ENCODE results near the gene KRTAP10-10.

Gene KRTAP10-10

GRCh38 chr21:44614961-44615391 lies 22.2 kb upstream of the KRTAP10-10 start:
- TF ChIP-seq GATA2 (IDR thresholded peaks at IDR 0.05; ENCODE audit: low read depth, low read length) (no peak), GATA3 (IDR thresholded peaks at IDR 0.05; ENCODE audit: low read depth, low read length) (no peak)

DNA sequence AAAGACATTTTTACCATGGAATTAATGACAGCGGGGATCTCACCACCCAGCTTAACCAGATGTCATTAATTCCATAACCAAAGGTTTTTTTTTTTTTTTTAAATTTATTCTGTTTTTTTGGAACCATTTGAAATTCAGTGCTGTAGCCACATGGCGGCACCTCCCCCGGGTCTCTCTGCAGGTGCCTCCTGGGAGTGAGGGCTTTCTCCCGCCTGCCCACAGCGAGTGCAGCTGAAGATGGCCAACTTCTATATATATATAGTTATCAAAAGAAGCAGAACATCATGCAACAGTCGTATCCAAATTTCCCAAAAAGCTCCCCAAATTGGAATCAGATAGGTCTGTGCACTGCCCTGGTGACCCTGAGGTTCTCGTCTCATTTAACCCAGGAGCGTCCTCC lies 21.7 kb upstream of the KRTAP10-10 start:
- TF ChIP-seq GATA2 (IDR thresholded peaks at IDR 0.05; ENCODE audit: low read depth, low read length) (no peak), GATA3 (IDR thresholded peaks at IDR 0.05; ENCODE audit: low read depth, low read length) (no peak)

GRCh38 chr21:44615911-44616590 lies 21.1 kb upstream of the KRTAP10-10 start:
- no peak for TF ChIP-seq GATA2 (IDR thresholded peaks at IDR 0.05; ENCODE audit: low read depth, low read length)
- no peak for TF ChIP-seq GATA3 (IDR thresholded peaks at IDR 0.05; ENCODE audit: low read depth, low read length)

DNA sequence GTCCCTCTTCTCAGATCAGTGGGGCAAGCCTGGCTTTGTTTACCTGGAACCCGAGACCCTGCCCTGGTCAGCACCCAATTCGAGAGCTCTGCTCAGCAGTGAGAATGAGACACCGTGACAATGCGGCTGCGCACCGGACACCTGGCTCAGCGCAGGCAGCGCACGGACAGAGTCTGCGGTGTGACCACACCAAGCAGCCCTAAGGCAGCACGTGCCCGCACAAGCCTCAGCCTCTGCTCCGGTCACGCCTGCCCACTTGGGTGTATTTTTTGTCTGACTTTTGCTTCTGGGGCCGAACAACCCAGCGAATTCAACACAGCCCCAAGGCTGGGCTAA lies 20.6 kb upstream of the KRTAP10-10 start:
- TF ChIP-seq GATA2 (IDR thresholded peaks at IDR 0.05; ENCODE audit: low read depth, low read length) (no peak), GATA3 (IDR thresholded peaks at IDR 0.05; ENCODE audit: low read depth, low read length) (no peak)

- TF ChIP-seq GATA2 (IDR thresholded peaks at IDR 0.05; ENCODE audit: low read depth, low read length) (no peak), GATA3 (IDR thresholded peaks at IDR 0.05; ENCODE audit: low read depth, low read length) (no peak)
These were observed 20.1 kb upstream of the KRTAP10-10 start for GRCh38 chr21:44617071-44617501.

DNA sequence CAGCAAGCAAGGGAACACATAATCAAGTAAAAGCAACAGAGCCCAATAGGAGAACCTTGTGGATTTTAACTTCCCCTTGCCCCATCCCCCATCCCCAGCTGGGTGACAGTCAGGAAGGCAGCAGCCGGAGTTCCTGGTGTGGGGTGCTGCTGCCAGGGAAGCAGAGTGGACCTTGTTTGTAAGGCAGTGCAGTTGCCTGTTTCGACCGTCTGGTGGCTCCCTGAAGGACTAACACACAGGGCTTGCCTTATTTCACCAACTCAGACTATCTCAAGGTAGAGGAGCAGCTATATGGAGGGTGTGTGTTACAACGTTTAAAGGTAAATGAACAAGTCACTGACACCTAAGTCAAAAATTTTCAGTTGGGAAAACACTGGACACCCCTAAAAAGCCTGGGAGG lies 18.7 kb upstream of the KRTAP10-10 start:
- TF ChIP-seq GATA3 (IDR thresholded peaks at IDR 0.05; ENCODE audit: low read depth, low read length) (no peak), GATA2 (IDR thresholded peaks at IDR 0.05; ENCODE audit: low read depth, low read length) (no peak)

DNA sequence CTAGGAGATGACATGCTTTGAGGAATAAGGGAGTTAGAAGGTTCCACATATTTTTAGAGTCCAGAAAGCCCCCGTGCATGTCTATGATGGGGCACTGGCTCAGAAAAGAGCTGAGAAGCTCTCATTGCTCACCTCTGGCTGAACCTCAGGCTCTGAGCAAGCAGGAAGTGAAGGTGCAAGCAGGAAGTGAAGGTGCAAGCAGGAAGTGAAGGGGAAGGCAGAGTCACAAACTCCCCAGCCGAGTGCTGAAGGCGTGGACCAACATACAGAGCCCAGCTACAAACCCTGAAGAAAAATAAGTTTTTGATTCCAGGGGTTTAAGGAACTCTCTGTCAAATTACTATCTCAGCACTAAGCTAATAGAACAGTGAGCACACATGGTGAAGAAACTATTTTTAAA lies 18.2 kb upstream of the KRTAP10-10 start:
- TF ChIP-seq GATA2 (IDR thresholded peaks at IDR 0.05; ENCODE audit: low read depth, low read length) = no peak
- no peak for TF ChIP-seq GATA3 (IDR thresholded peaks at IDR 0.05; ENCODE audit: low read depth, low read length)

DNA sequence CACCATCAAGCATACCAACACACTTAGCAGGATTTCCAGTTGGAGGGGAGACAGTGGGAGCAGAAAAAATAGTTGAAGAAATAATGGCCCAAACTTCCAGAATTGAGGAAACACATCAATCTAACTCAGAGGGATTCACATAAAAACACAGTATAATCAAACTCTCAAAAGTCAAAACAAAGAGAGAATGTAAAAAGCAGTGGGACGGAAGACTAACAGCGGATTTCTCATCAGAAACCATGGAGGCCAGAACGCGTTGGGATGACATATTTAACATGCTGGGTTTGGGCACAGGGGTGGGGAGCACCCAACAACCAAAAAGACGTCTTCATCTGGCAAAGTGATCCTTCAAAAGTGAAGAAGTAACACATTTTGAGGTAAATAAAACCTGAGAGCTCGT lies 17.3 kb upstream of the KRTAP10-10 start:
- no peak for TF ChIP-seq GATA3 (IDR thresholded peaks at IDR 0.05; ENCODE audit: low read depth, low read length)
- no peak for TF ChIP-seq GATA2 (IDR thresholded peaks at IDR 0.05; ENCODE audit: low read depth, low read length)

GRCh38 chr21:44623575-44623974 lies 13.6 kb upstream of the KRTAP10-10 start:
- no peak for TF ChIP-seq GATA2 (IDR thresholded peaks at IDR 0.05; ENCODE audit: low read depth, low read length)
- no peak for TF ChIP-seq GATA3 (IDR thresholded peaks at IDR 0.05; ENCODE audit: low read depth, low read length)

DNA sequence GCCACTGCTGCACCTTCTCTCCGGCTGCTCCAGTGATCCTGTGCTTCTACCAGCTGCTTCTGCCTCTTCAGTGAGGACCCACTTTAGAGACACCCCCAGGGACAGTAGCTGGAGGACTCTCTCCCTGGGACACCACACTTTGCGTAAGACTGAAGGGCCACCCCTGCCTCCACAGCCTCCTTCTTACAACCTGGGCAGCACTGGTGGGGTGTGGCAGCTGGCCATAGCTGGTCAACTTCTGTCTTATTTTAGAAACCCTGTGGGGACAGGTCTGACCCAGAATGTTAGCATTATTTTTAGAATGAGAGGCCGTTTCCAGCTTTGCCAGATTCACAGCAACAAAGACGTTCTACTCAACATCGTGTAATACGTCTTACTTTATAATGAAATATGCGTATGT lies 11.4 kb upstream of the KRTAP10-10 start:
- TF ChIP-seq GATA3 (IDR thresholded peaks at IDR 0.05; ENCODE audit: low read depth, low read length) (no peak), GATA2 (IDR thresholded peaks at IDR 0.05; ENCODE audit: low read depth, low read length) (no peak)

GRCh38 chr21:44626262-44626661 lies 10.9 kb upstream of the KRTAP10-10 start:
- TF ChIP-seq GATA2 (IDR thresholded peaks at IDR 0.05; ENCODE audit: low read depth, low read length) (no peak), GATA3 (IDR thresholded peaks at IDR 0.05; ENCODE audit: low read depth, low read length) (no peak)

DNA sequence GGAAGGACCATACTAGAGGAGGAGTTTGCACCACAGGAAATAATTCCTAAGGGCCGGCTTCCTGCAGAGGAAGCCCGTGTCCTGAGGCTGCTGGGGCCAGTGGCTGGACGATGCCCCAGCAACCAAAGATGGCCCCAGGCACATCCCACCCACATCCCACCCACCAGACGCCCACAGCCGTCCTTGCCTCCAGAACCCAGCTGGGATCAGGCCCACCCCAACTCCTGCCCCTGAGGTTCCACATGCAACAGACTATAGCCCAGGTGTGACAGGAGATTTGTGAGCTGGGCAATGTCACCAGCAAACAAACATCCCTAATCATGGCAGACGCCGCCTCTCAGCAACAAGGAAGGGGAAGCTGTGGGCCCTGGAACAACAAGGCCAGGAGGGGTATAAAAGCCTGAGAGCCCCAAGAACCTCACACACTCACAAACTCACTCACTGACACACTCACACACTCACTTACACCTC lies 10.4 kb upstream of the KRTAP10-10 start, which contains the start of gene KRTAP10-9:
KRTAP10-9 (plus strand) TSS at position 421 of the 471 bp plus-strand sequence. CDS start 79 bp downstream, outside the sequence.
- TF ChIP-seq GATA2 (IDR thresholded peaks at IDR 0.05; ENCODE audit: low read depth, low read length) = no peak
- no peak for TF ChIP-seq GATA3 (IDR thresholded peaks at IDR 0.05; ENCODE audit: low read depth, low read length)

GRCh38 chr21:44628707-44629391 lies 8.3 kb upstream of the KRTAP10-10 start:
- no peak for TF ChIP-seq GATA3 (IDR thresholded peaks at IDR 0.05; ENCODE audit: low read depth, low read length)
- no peak for TF ChIP-seq GATA2 (IDR thresholded peaks at IDR 0.05; ENCODE audit: low read depth, low read length)

DNA sequence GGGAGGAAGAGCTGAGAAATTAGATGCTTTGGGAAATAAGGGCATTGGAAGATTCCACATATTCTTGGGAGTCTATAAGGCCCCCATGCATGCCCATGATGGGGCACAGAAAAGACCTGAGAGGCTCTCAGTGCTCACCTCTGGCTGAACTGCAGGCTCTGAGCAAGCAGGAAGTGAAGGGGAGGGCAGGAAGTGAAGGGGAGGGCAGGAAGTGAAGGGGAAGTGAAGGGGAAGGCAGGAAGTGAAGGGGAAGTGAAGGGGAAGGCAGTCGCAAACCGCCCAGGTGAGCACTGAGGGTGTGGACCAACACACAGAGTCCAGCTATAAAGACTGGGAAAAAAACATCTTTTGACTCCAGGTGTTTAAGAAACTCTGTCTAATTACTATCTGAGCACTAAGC lies 6.7 kb upstream of the KRTAP10-10 start:
- no peak for TF ChIP-seq GATA2 (IDR thresholded peaks at IDR 0.05; ENCODE audit: low read depth, low read length)

DNA sequence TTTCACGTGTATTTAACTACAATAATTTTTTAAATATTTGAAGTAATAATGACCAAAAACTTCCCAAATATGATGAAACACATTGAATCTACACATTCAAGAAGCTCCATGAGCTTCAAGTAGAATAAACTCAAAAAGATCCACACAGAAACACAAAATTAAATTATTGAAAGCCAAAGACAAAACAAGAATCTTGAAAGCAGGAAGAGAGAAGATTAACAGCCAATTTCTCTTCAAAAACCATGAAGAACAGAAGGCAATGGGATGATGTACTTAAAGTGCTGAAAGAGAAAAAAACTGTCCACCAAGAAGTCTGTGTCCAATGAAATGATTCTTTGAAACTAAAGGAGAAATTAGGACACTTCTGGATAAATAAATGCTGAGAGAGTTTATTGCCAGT lies 5.1 kb upstream of the KRTAP10-10 start:
- TF ChIP-seq GATA3 (IDR thresholded peaks at IDR 0.05; ENCODE audit: low read depth, low read length) (no peak), GATA2 (IDR thresholded peaks at IDR 0.05; ENCODE audit: low read depth, low read length) (no peak)

Data from SH-SY5Y (cell line).